ENCODE results near the gene VPREB1.
"Not testable (repeated sequence)": the region's sequence is repeated elsewhere in the genome, so short reads cannot be mapped to it uniquely, and the experiment has no call there.

- not testable (repeated sequence) for TF ChIP-seq CTCF (IDR thresholded peaks at IDR 0.05 in 8 of 11, conservative IDR thresholded peaks at IDR 0.05 in 3 of 11); POLR2A (IDR thresholded peaks at IDR 0.05)
These were observed 6.1 kb downstream of the VPREB1 start for GRCh38 chr22:22250651-22251050.

Measured in spleen (tissue), 7 donors.